GM15510 (cell line): ENCODE measurements around the gene TUFT1.

Experiments used
- POLR2A ChIP-seq: IDR thresholded peaks from 3 replicates; pipeline ENCODE4 v1.6.1; 2011; ENCODE audit warnings: borderline replicate concordance; ENCODE audit not compliant: insufficient read length; ENCODE audit errors: extremely low read depth

TUFT1 gene

DNA sequence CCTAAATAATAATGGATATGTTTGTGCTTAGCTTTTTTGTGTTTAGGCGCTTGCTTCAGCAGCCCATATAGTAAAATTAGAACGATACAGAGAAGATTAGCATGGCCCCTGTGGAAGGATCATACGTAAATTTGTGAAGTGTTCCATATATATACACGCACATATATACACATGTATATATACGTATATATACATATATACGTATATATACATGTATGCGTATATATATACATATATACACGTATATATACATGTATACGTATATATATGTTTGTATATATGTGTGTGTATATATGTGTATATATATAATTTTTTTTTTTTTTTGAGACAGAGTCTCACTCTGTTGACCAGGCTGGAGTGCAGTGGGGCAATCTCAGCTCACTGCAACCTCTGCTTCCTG lies 89.2 kb downstream of the TUFT1 start:
- TF ChIP-seq POLR2A: no peak
